ENCODE measurements around the gene ELAPOR2.

Gene ELAPOR2

DNA sequence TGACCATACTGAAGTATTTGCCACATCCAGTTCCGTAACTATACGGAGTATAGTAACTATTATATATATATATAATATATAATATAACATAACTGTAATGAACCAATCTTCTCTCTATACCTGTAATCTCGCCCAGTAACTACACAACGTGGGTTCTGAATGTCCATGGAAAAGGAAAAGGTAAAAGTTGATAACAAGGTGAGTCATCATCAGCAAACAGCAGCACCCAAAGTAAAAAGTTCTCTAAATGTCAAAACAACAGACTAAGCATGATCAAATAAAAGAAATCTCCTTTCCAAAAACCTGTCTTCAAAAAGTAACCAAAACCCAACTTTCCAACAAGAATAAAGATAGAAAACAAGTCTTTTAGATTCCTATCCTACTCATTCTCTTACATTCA is 42.8 kb downstream of the ELAPOR2 start:
- Histone ChIP-seq H3K4me3 (no peak overlapping the region), H3K27ac (no peak overlapping the region)
- DNase-seq (ENCODE audit: low spot score) = no peak
- TF ChIP-seq, protein P1, sequence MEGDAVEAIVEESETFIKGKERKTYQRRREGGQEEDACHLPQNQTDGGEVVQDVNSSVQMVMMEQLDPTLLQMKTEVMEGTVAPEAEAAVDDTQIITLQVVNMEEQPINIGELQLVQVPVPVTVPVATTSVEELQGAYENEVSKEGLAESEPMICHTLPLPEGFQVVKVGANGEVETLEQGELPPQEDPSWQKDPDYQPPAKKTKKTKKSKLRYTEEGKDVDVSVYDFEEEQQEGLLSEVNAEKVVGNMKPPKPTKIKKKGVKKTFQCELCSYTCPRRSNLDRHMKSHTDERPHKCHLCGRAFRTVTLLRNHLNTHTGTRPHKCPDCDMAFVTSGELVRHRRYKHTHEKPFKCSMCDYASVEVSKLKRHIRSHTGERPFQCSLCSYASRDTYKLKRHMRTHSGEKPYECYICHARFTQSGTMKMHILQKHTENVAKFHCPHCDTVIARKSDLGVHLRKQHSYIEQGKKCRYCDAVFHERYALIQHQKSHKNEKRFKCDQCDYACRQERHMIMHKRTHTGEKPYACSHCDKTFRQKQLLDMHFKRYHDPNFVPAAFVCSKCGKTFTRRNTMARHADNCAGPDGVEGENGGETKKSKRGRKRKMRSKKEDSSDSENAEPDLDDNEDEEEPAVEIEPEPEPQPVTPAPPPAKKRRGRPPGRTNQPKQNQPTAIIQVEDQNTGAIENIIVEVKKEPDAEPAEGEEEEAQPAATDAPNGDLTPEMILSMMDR (IDR thresholded peaks at IDR 0.05) = no peak

DNA sequence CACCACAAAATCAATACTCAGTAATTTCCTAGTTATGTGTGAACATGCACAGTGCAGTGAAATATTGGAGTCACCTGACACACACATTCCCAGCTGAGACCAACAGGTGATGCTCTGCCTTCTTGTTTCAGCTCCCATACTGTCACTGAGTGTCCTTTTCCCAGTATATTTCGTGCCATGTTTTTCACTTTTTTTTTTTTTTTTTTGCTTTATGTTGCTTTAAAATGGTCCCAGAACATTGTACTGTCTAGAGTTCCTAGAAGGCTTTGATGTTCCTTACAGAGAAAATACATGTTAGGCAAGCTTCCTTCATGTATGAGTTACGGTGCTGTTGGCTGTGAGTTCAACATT is 45.6 kb downstream of the ELAPOR2 start:
- TF ChIP-seq, protein P1 (IDR thresholded peaks at IDR 0.05) = no peak
- no peak overlapping the region for H3K4me3 ChIP-seq
- no peak for DNase-seq (ENCODE audit: low spot score)
- no peak overlapping the region for H3K27ac ChIP-seq

DNA sequence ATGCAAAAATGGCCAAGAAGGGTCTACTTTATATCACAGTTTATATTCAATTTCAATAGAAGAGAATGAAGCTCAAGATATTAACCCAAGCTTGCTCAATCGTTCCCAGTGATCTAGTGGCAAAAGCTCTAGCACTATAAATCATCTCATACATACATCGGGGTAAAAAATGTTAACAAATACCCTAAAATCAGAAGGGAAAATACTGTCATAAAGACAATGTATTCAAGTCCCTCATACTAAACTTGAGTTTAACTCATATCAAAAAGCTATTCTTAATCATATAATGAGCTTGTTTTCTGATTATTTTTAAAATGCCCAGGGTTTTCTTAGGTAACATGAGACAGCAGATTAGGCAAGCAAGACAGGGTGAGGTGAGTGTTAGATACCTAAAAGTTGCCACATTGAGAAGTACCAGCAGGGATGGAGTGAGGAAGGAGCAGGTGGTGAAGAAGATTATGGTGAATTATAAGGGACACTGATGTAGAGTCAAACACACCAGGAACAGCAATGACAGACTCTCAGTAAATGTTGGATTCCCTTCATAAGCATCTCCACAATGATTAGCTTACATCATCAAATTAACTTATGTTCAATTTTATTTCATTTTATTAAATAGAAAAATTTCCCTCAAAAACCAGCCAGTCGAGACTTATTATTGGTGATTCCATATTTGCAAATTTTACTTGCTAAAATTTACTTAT is 46.2 kb downstream of the ELAPOR2 start:
- TF ChIP-seq, protein P1 (IDR thresholded peaks at IDR 0.05) = no peak
- no peak overlapping the region for H3K4me3 ChIP-seq
- no peak for DNase-seq (ENCODE audit: low spot score)
- no peak overlapping the region for H3K27ac ChIP-seq
